ENCODE data around the gene NPAS2.

The NPAS2 gene

GRCh38 chr2:100887039-100887578 is 67.2 kb downstream of the NPAS2 start:
- peak in 1 of 2 experiments; percentile 34 for DNase-seq

DNA sequence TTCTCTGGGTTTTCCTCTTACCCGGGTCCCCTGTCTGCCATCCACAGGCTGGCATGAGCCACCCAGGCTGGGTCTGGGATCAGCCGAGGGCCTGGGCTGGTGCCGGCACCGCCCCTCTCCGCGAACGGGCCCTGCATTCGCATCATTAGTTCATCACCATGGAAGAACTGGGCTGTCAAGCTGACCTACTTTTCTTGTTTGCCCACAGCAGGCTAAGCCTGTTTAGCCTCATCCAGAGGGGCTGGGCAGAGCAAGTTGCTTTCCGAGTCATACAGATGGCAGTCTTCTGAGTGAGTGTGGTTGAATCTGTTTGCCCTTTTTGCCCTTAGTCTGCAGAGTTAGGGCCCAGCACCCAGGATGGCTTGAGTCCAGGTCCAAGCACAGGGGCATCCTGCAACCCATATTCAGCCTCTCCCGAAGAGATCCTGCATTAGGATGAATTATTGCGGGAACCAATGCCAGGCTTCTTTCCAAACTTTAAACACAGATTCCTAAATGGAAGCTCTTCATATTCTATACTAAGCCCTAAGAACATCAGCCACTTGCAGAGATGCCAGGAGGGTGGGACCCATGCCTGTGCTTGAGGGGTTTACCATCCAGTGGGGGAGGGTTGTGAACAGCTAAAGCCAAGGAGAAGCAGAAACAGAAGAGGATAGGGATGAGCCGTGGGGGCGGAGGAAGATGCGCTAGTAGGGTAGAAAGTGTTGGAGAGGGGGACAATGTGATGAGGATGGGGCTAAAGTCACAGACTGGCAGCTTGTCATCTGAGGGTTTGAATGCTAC is 68.0 kb downstream of the NPAS2 start:
- DNase-seq: peak in 1 of 2 experiments; percentile 48

DNA sequence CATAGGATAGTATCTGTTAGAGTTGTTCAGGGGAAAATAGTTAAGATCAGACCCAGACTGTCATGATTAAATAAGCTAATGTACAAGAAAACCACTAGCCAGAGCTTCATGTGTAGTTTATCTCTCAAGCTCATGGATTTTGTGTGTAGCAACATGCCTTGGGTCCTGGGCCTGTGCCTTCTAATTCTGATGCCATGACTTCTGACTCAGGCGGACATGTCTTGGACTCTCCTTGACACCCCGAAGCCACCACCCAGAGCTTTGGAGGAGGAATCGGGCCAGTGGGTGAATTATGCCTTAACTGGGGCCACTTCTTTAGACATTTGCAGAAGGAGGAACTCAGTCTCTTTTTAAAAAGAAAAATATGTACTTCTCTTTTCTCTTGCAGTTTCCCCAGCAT is 68.7 kb downstream of the NPAS2 start:
- no peak for DNase-seq

- DNase-seq: peak in 1 of 2 experiments; percentile 48
Observed at GRCh38 chr2:100889286-100889685, 69.3 kb downstream of the NPAS2 start.

DNA sequence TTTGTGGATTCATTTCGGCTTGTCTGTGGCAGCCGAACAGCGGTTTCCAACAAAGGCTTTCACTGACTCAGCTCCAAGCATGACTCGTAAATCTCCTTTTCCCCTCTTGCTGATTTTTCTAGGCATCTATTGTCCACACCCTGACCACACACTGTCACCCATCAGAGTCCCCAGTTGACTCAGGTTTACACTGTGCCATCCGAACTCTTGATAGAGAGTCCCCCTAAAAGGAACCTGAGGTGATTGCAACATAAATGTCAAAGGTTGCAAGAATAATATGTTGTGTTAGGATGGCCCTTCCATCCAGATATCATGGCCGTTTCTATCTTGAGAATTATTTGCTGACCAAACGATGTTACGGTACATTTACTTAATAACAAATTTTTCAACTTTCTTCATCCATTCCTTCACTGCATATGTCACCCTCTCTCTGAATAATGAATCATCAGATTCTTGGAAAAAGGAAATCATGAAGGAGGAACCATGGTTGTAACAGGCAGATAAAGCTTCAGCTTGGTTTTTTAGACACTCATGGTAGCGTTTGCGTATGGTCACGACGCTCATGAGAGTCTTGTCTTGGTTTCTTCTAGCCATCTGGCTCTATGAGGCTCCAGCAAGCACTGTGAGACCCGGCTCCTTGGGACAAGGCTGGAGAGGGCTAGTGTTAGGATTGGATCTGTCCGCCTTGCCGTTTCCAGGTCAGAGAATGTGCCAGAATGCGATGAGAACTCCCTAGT is 72.1 kb downstream of the NPAS2 start:
- DNase-seq: no peak

- DNase-seq: no peak
Observed at GRCh38 chr2:100893392-100894104, 73.6 kb downstream of the NPAS2 start.

DNA sequence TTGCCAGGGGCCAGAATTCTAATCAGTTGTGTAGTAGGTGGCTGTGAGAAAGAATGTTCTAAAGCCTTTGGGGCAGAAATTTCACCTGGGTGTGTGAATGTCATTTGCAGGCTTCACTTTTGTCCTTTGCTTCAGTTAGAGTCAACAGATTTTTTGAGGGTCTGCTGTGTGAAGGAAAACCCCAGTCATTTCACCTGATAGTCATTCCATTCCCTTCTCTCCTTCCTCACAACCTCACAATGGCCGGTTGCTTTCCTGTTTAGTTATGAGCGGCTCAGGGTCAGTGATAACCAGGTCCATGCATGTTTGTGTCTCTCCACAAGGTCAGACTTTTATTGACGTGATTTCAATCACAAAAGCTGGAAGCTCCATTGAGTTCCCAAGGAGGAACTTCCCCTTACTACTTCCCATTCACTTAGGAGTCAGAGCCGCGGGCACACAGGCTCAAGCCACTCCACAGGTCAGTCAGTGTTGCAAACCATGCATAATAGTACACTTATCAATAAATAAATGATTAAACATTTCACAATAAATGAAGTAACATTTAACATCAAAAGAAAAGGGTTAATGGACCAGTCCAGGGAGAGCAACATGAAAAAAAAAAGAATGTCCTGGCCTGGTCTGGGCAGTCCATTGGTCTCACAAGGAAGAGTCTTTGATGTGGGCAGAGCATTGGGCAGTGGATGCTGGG is 74.3 kb downstream of the NPAS2 start:
- no peak for DNase-seq

GRCh38 chr2:100894796-100895156 is 74.8 kb downstream of the NPAS2 start:
- no peak for DNase-seq

- peak in 1 of 2 experiments; percentile 32 for DNase-seq
Observed at GRCh38 chr2:100895402-100895801, 75.5 kb downstream of the NPAS2 start.

DNA sequence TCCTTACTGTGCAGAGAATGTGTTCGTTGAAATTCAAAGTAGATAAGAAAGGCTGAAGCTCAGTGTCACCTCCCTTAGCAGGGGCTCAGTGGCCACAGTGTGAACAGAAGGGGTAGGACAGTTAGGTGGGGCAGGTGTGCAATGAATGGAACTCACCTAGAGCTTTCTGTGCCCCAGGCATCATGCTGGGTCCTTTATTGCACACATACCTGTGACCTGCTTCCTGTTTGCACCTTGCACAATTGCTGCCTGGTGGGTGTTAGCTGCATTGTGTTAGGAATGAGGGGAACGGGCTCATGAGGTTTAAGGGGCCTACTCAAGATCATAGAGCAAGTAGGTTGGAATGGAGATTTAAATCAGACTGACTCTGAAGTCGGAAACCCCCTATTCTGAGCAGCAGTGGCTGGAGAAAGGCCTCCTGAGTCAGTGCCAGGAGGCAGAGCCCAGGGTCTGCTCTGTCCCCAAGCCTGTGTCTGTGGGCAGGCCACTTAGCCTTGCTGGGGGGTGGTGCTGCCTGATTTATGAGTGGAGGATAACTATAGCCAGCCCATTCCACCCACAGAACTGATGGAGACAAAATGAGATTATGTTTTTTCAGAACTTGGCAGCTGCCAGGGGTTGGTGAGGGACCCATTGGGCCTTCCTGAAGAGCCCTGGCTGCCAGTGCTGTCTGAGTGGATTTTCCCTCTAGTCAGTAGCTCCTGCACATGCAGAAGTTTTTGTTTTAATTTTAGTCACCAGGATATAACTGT is 76.2 kb downstream of the NPAS2 start:
- no peak for DNase-seq

DNA sequence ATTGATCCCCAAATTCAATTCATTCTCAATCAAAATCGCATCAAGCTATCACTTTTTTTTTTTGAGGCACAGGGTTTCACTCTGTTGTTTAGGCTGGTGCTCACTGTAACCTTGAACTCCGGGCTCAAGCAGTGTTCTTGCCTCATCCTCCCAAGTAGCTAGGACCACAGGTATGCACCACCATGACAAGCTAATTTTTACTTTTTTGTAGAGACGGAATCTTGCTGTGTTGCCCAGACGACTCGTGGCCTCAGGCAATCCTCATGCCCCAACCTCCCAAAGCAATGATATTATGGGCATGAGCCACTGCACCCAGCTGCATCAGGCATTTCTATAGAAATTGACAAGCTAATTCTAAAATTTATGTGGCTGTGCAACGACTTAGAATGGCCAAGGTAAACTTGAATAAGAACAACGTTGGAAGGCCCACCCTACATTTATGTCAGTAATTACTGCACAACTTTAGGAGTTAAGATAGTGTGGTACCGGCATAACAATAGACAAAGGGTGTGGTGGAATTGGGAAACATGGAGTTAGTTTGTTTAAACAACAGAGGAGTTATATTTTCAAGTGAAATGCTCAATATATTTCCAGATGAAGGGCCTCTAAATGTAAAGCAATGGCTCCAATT is 78.2 kb downstream of the NPAS2 start:
- no peak for DNase-seq

DNA sequence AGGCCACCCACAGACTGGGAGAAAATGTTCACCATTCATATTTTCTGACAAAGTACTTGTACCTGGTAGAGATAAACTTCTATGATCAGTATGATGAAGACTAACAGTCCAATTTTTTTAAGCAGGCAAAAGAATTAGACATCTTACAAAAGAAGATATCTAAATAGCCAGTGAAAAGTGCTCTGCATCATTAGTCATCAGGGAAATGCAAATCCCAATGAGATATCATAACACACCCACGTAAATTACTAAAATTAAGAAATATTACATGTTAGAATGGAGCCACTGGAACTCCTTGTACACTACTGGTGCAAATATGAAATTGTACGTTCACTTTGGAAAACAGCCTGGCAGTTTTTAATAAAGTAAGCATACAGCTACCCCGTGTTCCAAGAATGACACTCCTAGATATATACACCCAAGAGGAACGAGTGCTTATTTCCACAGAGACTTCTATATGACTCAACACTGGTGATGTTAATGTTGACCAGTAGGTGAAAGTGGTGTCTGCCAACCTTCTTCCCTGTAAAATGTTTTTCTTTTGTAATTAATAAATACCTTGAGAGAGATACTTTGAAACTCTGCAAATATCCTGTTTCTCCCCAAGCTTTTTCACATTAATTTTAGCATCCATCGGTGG is 80.3 kb downstream of the NPAS2 start:
- no peak for DNase-seq

- DNase-seq: no peak
Observed at GRCh38 chr2:100902817-100903405, 83.0 kb downstream of the NPAS2 start.

DNA sequence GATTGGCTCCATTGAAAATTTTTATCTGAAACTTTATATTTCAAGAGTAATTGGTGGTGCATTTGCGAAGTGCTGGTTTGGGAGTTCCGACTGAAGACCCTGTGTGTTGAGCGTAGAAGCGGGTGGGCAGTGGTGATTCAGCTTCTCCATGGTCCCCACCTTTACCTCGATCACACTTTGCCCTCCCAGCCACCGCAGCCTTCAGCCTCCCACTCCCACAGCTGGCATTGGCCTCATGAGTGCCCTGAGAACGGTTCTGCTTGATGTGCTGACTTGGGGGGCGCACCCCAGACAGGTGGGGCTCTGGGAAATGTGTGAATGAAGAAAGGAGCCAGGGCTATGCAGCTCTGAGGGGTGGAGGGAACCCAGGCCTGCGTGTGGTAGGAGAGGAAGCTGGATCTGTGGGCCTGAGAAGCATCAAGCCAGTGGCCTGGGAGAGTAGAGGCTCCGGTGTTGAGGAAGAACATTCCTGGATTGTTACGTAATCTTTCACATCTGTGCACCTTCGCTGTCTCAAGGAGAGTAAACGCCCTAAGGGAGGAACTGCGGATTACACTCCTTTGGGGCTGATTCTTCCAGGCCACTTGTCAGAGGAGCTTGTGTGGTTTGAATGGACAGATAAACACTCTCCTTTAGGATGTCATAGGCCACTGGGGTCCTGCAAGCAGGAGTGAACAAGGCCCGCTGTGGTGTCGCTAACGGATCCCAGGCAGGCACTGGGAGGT is 83.8 kb downstream of the NPAS2 start:
- DNase-seq: no peak

- peak in 1 of 2 experiments; percentile 42 for DNase-seq
Observed at GRCh38 chr2:100905132-100905805, 85.3 kb downstream of the NPAS2 start.

GRCh38 chr2:100906131-100906530 is 86.2 kb downstream of the NPAS2 start:
- peak; percentile 84 to 89 for DNase-seq

DNA sequence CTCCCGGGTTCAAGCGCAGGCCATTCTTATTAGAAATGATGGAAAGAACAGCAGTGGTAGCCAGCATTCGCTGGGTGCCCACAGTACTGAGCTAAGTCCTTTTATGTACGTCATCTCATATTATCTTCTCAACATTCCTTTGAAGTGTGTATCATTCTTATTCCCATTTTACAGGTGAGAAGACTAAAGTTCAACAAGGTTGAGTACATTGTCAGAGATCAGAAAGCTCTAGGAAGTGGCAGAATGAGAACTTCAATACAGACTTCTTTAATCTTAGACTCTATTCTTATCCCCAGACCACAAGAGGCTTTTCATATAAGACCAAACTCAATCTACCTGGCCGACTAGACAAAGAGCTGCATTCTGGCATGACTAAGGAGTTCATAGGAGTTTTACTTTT is 86.7 kb downstream of the NPAS2 start:
- no peak for DNase-seq

- no peak for DNase-seq
Observed at GRCh38 chr2:100907832-100908231, 87.9 kb downstream of the NPAS2 start.

GRCh38 chr2:100909534-100910081 is 89.7 kb downstream of the NPAS2 start:
- peak; percentile 47 to 57 for DNase-seq
